Activated T-cell treated with anti-CD3 and anti-CD28 coated beads, Interleukin-2, amount 50 U/mL, for 4 hours (primary cell): Measurements from ENCODE around the gene R3HDM4. TPM values are rescaled to one million over a fixed set of nuclear protein-coding genes. Genes with fewer than 3 reads are reported as not detected.

Source experiments
- ATAC-seq, 2 donors: fragments of 200-7000 bp; cut with Tn5 transposase; one replicate each; pipeline ENCODE4 v1.10.0; 2021
- DNase-seq: peaks from one replicate; pipeline ENCODE4 v3.0.0-alpha.2; 2020
- H3K27me3 Mint-ChIP-seq: one replicate; pipeline ENCODE4 v1.8.0; 2021; ENCODE audit warnings: low read depth, mixed read lengths
- H3K36me3 Mint-ChIP-seq: one replicate; pipeline ENCODE4 v1.8.0; 2022; ENCODE audit warnings: mixed read lengths; ENCODE audit not compliant: insufficient read depth
- H3K4me1 Mint-ChIP-seq: one replicate; pipeline ENCODE4 v1.8.0; 2021; ENCODE audit warnings: low read depth, mixed read lengths
- H3K4me3 Mint-ChIP-seq: one replicate; pipeline ENCODE4 v1.8.0; 2021; ENCODE audit warnings: mild to moderate bottlenecking, moderate library complexity, mixed read lengths
- H3K9me3 Mint-ChIP-seq: one replicate; pipeline ENCODE4 v1.8.0; 2021; ENCODE audit warnings: mixed read lengths
- total RNA-seq, 3 donors: library from RNA; stranded (reverse); gene quantifications; one replicate each; pipeline ENCODE4 v1.2.1, GENCODE V29; 2021

Gene R3HDM4
- total RNA-seq, 3 donors from 2014 or later = 92.3 to 97.7 (median 96.3) TPM

DNA sequence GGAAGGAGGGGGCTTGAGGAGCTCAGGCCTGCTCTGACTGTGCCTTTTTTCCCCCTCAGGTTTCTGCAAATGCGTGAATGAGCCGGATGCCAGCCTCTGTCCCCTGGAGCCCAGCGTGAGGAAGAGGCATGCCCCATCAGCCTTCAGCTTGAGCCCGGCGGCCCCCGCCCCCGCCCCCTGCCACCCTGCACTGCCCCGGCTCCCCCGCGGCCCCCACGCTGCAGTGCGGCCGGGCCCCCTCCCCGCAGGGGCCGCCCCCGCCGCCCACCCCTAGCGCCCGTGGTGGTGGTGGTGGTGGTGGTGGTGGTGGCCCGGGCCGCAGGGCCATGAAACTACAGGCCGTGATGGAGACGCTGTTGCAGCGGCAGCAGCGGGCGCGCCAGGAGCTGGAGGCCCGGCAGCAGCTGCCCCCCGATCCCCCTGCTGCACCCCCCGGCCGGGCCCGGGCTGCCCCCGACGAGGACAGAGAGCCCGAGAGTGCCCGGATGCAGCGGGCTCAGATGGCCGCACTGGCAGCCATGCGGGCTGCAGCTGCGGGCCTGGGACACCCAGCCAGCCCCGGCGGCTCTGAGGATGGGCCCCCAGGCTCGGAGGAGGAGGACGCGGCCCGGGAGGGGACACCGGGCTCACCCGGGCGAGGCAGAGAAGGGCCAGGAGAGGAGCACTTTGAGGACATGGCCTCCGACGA lies 16.3 kb upstream of the R3HDM4 start:
- DNase-seq = no peak
- Mint-ChIP-seq H3K4me1 (peaks cover 19% of the 10 kb centered on the region), H3K4me3 (no peak overlapping the region), H3K27me3 (no peaks in the 10 kb centered on the region), H3K36me3 (no peaks in the 10 kb centered on the region), H3K9me3 (no peaks in the 10 kb centered on the region)
- ATAC-seq = no peak

DNA sequence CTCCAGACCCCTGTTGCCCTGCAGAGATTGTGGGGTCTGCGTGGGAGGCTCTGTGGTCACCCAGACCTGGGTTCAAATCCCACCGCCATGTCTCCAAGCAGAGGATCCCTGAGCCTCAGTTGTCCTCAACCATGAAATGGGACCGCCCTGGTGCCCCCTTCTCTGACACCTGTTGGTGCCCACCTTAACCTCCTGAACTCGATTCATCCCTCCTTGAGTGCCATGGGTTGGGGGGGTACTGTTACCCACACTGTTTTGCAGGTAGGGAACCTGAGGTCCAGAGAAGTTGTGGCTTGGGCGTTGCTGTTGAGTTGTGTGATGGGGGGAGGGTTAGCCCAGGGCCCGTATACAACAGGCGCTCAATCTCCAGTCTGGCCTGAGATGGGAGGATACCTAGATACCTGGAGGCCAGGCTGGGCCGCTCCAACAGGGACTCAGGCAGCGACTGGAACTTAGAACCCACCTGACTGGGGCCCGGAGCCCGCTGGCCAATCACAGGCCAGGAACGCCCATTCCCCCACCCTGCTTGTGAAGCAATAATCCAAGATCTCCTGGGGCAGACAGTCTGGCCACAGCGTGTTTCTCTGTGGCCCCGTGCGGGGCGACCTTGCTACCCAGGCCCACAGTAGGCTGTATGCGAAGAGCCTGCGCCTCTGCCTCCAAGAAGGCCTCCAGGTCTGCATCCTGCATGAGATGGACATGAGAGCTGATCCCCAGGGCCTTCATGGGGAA lies 15.6 kb upstream of the R3HDM4 start:
- DNase-seq = no peak
- Mint-ChIP-seq H3K27me3 (no peaks in the 10 kb centered on the region), H3K4me3 (no peak overlapping the region), H3K36me3 (no peaks in the 10 kb centered on the region), H3K4me1 (peaks cover 19% of the 10 kb centered on the region), H3K9me3 (no peaks in the 10 kb centered on the region)
- no peak for ATAC-seq

DNA sequence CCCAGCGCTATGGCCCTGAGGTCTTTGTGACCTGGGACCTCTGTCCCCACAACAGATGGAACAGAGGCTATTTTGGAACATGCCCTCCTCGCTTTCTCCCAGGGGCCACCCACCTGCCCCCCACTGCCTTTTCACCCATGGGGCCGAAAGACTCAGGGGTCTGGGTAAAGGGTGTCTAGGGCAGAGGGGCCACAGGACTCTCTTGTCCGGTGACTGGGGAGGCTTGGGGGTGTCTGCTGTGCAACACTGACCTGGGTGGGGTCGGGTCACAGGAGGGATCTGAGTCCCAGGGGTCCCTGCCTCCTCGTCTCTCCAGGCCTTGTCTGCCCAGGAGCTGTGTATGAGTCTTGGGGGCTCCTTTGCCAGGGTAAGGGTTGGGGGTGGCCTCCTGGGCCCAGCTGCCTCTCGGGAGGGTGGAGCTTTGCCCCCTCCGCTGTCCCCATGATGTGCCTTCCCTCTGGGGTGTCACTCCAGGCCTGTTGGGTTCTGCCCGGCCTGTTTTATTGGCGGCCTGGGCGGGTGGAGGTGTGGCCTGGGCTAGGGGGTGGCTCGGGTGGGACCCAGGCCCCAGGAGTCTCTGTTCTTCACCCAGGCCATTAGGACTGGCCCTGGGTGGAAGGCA lies 14.9 kb upstream of the R3HDM4 start:
- no peaks in the 10 kb centered on the region for H3K27me3 Mint-ChIP-seq
- no peak for ATAC-seq
- no peaks in the 10 kb centered on the region for H3K9me3 Mint-ChIP-seq
- peak overlapping the region; percentile 37 for H3K4me3 Mint-ChIP-seq
- H3K4me1 Mint-ChIP-seq = peaks cover 19% of the 10 kb centered on the region
- DNase-seq = no peak
- H3K36me3 Mint-ChIP-seq = no peaks in the 10 kb centered on the region

DNA sequence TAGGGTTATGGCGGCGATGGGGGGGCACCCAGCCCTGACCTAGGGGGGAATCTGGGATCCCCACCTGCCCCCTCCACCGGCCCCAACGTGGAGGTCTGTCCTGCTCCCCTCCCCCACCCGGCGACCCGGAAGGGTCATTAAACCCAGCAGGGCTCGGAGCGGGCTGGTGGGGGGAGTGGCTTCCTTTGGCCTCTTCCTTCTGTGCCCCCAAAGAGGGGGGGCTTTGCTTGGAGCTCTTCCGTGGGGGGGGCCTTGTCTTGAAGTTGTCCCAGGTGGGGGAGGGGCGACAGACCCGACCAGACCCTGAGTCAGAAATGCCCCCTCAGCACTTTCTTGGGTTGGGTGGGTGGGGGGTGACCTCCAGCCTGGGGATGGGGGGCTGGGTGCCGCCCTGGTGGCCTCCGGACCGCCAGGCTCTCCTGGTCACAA lies 14.3 kb upstream of the R3HDM4 start:
- Mint-ChIP-seq H3K36me3 (no peaks in the 10 kb centered on the region), H3K4me1 (peaks cover 16% of the 10 kb centered on the region), H3K4me3 (peak overlapping the region; percentile 37), H3K9me3 (no peaks in the 10 kb centered on the region), H3K27me3 (no peaks in the 10 kb centered on the region)
- ATAC-seq = no peak
- DNase-seq = no peak

DNA sequence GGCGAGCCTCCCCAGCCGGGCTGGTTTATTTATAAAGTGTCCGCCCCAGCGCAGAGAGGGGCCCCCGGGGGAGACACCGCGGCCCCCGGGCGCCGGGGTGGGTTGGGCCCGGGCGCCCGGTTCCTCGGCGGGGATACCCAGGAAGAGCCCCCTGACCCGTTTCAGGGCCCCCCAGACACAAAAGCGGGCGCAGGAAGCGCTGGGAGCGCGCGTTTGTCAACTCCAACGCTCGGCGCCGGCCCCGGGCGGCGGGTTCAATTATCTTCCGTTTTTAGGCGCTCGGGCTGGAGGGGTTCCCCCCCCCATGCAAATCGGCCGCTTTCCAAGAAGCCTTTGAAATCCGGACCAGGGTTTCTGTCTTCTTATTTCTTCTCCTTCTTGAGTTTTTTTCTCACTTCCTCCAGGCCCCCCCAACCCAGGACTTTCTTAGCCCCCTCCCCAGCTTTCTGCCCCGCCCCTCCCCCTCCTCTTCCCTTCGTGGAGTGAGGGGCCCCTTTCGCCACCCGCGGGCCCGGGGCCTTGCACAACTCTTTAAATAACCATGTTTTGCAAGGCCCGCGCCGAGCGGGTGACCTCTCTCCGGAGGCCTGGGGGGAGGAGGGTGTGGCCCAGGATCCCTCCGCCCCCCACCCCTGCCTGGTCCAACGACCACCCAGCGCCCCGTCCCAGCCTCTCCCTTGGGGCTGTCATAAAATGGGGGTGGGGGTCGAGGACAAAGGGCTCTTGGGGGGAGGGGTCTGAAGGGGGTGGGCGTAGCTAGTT lies 13.8 kb upstream of the R3HDM4 start:
- DNase-seq (peak; percentile 29), ATAC-seq (no peak)
- Mint-ChIP-seq H3K36me3 (no peaks in the 10 kb centered on the region), H3K4me1 (peaks cover 14% of the 10 kb centered on the region), H3K27me3 (no peaks in the 10 kb centered on the region), H3K4me3 (peak overlapping the region; percentile 78), H3K9me3 (no peaks in the 10 kb centered on the region)

DNA sequence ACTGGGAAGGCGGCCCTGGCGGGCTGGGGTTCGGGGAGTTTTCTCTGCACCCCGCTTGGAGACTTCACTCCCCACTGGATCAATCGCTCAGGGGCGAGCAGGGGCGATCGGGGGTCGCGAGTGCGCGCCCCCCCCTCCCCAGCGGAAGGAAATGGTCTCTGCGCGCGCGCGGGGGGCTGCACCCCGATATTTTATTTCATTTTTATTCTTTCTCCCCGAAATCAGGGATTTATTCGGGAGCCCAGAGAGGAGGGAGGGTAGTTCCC lies 13.2 kb upstream of the R3HDM4 start:
- peaks cover 18% of the 10 kb centered on the region for H3K4me1 Mint-ChIP-seq
- no peak for ATAC-seq
- H3K36me3 Mint-ChIP-seq = no peaks in the 10 kb centered on the region
- H3K9me3 Mint-ChIP-seq = no peaks in the 10 kb centered on the region
- no peak for DNase-seq
- no peaks in the 10 kb centered on the region for H3K27me3 Mint-ChIP-seq
- peak overlapping the region; percentile 71 for H3K4me3 Mint-ChIP-seq

DNA sequence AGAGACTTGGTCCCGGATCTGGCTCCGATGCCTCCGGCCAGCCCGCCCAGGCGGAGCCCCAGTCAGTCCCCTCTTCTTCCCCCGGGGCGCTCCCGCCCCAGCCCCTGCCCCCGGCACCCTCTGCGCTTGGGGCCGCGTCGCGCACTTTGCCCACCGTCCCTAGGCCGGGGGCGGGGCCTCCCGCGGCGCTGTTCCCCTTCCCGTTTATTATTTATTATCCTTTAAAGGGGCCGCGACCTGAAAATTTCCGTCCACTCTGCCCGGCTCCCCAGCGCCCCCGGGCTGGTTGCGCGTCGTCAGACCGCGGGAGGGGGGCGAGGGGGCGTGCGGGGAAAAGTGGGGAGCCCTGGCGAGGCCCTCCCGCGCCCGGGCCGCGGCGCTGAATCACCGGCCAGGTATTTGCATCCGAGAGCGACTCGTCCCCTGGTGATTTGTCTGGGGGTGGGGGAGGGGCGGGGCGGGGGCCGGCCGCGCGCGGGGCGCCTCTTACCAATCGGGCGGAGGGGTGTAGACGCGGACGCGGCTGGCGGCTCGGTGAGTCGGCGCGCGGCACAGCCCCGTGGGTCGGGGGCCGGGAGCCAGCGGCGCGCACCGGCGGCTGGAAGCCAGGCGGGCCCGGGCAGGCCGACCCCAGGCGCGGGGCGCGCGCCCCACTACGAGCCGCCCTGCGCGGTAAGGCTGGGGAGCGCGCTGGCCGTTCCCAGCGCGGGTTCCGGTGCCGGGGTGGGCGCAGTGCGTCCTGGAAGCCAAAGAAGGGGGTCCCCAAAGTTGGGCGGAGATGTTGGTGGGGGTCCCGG lies 12.7 kb upstream of the R3HDM4 start, which contains the start of gene ARID3A:
Gene ARID3A (plus strand): TSS at position 510 of the 797 bp plus-strand sequence. CDS start 3,494 bp downstream, outside the sequence.
- H3K4me1 Mint-ChIP-seq = peaks cover 18% of the 10 kb centered on the region
- DNase-seq (peak; percentile 69), ATAC-seq (peak; percentile 74 to 76)
- peaks cover 1% of the 10 kb centered on the region for H3K27me3 Mint-ChIP-seq
- H3K36me3 Mint-ChIP-seq = no peaks in the 10 kb centered on the region
- H3K9me3 Mint-ChIP-seq = no peaks in the 10 kb centered on the region
- H3K4me3 Mint-ChIP-seq = peak within 1 kb of the TSS; percentile 78

DNA sequence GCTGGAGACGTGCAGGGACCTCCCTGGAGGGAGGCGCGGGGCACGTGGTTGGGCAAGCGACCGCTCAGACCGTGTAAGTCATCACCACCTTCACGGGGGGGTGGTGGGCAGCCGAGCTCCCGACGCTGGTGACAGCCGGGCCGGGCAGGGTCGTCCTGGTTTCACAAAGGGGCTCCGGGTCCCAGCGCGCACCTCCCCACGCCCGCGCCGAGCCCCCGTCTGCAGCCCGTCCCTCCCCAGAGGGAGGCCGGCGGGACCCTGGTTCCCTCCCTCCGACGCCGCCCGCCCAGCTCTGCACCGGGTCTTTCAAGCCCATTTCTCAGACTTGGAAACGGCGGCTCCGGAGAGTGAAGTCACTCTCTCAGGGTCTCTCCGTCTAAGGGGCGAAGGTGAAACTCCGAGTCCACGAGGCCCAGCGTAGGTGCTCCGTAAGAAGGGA lies 12.1 kb upstream of the R3HDM4 start:
- Mint-ChIP-seq H3K4me3 (peak overlapping the region; percentile 75), H3K4me1 (peaks cover 20% of the 10 kb centered on the region), H3K9me3 (no peaks in the 10 kb centered on the region), H3K36me3 (no peaks in the 10 kb centered on the region), H3K27me3 (peaks cover 2% of the 10 kb centered on the region)
- ATAC-seq = peak; percentile 58 to 68
- DNase-seq = no peak

DNA sequence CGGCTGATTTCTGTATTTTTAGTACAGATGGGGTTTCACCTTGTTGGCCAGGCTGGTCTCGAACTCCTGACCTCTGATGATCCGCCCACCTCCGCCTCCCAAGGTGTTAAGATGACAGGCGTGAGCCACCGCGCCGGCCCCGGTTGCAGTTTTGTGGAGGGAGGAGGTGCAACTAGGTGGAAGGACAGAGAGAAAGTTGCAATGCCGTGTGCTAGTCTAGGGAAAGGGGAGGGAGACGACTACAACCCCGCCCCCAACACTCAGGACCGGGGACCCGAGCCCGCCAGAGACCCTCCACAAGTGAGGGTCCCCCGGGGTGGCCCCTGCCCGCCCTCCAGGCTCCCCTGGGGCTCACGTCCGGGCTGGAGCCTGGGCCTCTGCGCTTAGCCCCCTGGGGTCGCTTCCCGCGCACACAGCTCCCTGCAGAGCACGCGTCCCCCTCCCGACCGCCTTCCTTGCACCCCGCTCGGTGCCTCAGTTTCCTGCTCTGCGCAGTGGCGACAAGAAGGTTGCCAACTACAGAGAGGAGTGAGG lies 11.6 kb upstream of the R3HDM4 start:
- Mint-ChIP-seq H3K9me3 (no peaks in the 10 kb centered on the region), H3K36me3 (no peaks in the 10 kb centered on the region), H3K4me1 (peaks cover 20% of the 10 kb centered on the region), H3K4me3 (peak overlapping the region; percentile 75), H3K27me3 (peaks cover 2% of the 10 kb centered on the region)
- ATAC-seq (no peak), DNase-seq (no peak)

DNA sequence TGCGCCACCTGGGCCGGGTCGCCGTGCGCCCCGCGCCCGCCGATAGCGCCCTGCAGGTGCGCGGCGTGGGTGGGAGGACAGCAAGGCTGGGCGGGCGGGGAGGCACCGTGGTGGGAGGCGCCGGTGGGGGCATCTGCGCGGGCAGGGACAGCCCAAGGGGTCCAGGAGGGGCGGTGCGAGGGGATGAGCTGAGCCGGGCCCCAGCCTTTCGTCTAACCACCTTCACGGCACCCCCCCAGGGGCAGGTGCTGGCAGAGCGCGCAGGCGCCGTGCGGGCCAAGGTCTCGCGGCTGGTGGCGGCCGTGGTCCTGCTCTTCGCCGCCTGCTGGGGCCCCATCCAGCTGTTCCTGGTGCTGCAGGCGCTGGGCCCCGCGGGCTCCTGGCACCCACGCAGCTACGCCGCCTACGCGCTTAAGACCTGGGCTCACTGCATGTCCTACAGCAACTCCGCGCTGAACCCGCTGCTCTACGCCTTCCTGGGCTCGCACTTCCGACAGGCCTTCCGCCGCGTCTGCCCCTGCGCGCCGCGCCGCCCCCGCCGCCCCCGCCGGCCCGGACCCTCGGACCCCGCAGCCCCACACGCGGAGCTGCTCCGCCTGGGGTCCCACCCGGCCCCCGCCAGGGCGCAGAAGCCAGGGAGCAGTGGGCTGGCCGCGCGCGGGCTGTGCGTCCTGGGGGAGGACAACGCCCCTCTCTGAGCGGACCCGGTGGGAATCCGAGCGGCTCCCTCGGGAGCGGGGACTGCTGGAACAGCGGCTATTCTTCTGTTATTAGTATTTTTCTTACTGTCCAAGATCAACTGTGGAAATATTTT lies 7.2 kb upstream of the R3HDM4 start:
- no peaks in the 10 kb centered on the region for H3K36me3 Mint-ChIP-seq
- H3K4me1 Mint-ChIP-seq = peaks cover 24% of the 10 kb centered on the region
- peaks cover 5% of the 10 kb centered on the region for H3K27me3 Mint-ChIP-seq
- ATAC-seq (peak; percentile 38 to 45), DNase-seq (peak; percentile 61)
- H3K9me3 Mint-ChIP-seq = no peaks in the 10 kb centered on the region
- peak overlapping the region; percentile 76 for H3K4me3 Mint-ChIP-seq

DNA sequence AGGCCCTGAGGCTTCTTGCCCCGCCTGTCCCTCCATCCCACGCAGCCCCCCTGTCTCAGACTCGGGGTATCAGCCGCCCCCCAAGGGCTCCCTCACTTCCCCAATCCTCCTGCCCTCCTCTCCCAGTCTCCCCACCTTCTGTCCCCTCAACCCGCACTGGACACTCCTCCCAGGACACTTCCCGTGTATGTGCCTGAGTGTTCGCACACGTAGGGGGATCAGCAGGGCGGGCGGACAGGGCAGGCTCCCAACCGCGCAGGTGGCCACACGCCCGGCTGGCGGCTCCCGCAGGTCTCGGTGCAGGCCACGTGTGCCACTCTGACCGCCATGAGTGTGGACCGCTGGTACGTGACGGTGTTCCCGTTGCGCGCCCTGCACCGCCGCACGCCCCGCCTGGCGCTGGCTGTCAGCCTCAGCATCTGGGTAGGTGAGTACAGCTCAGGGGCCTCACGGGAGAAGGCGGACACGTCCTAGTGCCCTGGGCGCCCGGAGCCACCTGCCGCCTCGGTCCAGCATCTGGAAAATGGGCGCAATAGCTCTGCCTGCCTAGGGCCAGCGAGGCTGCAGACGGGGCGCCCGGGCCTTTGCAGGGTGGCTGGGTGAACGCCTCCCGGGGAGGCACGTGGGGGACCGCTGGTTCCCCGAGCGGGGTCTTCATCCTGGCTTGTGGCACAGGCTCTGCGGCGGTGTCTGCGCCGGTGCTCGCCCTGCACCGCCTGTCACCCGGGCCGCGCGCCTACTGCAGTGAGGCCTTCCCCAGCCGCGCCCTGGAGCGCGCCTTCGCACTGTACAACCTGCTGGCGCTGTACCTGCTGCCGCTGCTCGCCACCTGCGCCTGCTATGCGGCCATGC lies 6.4 kb upstream of the R3HDM4 start:
- H3K27me3 Mint-ChIP-seq = peaks cover 5% of the 10 kb centered on the region
- ATAC-seq (peak; percentile 33 to 42), DNase-seq (peak; percentile 41)
- H3K36me3 Mint-ChIP-seq = no peaks in the 10 kb centered on the region
- no peaks in the 10 kb centered on the region for H3K9me3 Mint-ChIP-seq
- H3K4me3 Mint-ChIP-seq = peak overlapping the region; percentile 45
- peaks cover 25% of the 10 kb centered on the region for H3K4me1 Mint-ChIP-seq

DNA sequence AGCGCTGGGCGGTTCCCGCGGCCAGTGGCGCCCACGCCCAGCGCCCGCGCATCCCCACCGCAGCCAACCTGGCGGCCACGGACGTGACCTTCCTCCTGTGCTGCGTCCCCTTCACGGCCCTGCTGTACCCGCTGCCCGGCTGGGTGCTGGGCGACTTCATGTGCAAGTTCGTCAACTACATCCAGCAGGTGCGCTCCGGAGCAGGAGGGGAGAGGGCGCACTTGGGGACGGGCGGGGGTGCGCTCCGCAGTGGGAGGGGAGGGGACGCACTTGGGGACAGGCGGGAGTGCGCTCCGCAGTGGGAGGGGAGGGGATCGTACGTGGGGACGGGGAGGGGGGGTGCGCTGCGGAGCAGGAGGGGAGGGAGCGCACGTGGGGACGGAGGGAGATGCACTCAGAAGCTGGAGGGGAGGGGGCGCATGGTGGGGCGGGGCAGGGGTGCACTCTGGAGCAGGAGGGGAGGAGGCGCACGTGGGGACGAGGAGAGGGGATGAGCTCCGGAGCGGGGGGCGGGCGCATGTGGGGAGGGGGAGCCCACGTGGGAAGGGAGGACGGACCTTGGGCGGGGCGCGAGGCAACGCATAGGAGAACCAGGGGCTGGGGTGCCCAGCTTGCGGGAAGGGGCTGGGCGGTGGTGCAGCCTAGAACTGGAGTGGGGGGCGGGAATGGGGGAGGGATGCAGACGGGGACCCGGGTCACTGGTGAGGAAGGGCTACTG lies 5.6 kb upstream of the R3HDM4 start:
- no peaks in the 10 kb centered on the region for H3K36me3 Mint-ChIP-seq
- H3K4me1 Mint-ChIP-seq = peaks cover 25% of the 10 kb centered on the region
- H3K27me3 Mint-ChIP-seq = peaks cover 5% of the 10 kb centered on the region
- H3K9me3 Mint-ChIP-seq = no peaks in the 10 kb centered on the region
- DNase-seq (no peak), ATAC-seq (no peak)
- H3K4me3 Mint-ChIP-seq = no peak overlapping the region
